Caco-2 (cell line): Measurements from ENCODE around the gene PFKFB2. TPM values are rescaled to one million over a fixed set of nuclear protein-coding genes. Genes with fewer than 3 reads are reported as not detected.

Source experiments
- BruUV-seq: library from RNA; stranded (reverse); fragments of 400-500 nt; replicated peaks from 2 replicates; lab custom pipeline; 2021; lab: Mats Ljungman, UMichigan
- CTCF ChIA-PET: fragments of 300-600 bp; sonication (Branson Sonifier 250); formaldehyde crosslinking; loops from one replicate; lab custom pipeline; 2022; ENCODE audit warnings: antibody characterized with exemption; lab: Charles Lee
- POLR2A ChIA-PET: fragments of 300-600 bp; sonication (Branson Sonifier 250); formaldehyde crosslinking; loops from one replicate; lab custom pipeline; 2022; ENCODE audit warnings: antibody characterized with exemption; lab: Charles Lee
- DNase-seq, 2 experiments: peaks; one replicate each; pipeline versions ENCODE4 v3.0.0 to v3.0.0-alpha.2; 2020 to 2022
- H3K27me3 ChIP-seq: replicated peaks from 2 replicates; pipeline ENCODE4 v1.6.0; 2011; ENCODE audit warnings: low read length; ENCODE audit not compliant: control insufficient read depth, insufficient read depth
- H3K36me3 ChIP-seq: 2 replicates; pipeline ENCODE4 v1.5.1; 2011; ENCODE audit warnings: low read length; ENCODE audit not compliant: control insufficient read depth, insufficient read depth
- H3K4me1 ChIP-seq: fragments of 250-450 bp; sonication (Bioruptor Pico); 2 replicates; pipeline ENCODE4 v1.5.1; 2020; ENCODE audit warnings: mild to moderate bottlenecking
- H3K4me3 ChIP-seq: 2 replicates; pipeline ENCODE4 v1.5.1; 2011; ENCODE audit warnings: low read depth, mild to moderate bottlenecking, control low read depth, low read length
- H3K9me3 ChIP-seq: fragments of 250-450 bp; sonication (Bioruptor Pico); 2 replicates; pipeline ENCODE4 v1.5.1; 2020; ENCODE audit warnings: mild to moderate bottlenecking, moderate library complexity
- H3K27ac Mint-ChIP-seq: one replicate; pipeline ENCODE4 v1.8.0; 2022; ENCODE audit warnings: mixed read lengths; ENCODE audit not compliant: unreplicated experiment
- H3K27me3 Mint-ChIP-seq: one replicate; pipeline ENCODE4 v1.8.0; 2022; ENCODE audit warnings: mixed read lengths; ENCODE audit not compliant: insufficient read depth, unreplicated experiment
- H3K36me3 Mint-ChIP-seq: one replicate; pipeline ENCODE4 v1.8.0; 2022; ENCODE audit warnings: mild to moderate bottlenecking, mixed read lengths; ENCODE audit not compliant: insufficient read depth, unreplicated experiment
- H3K4me1 Mint-ChIP-seq: one replicate; pipeline ENCODE4 v1.8.0; 2022; ENCODE audit warnings: low read depth, mixed read lengths; ENCODE audit not compliant: unreplicated experiment
- H3K4me3 Mint-ChIP-seq: one replicate; pipeline ENCODE4 v1.8.0; 2022; ENCODE audit warnings: mild to moderate bottlenecking, moderate library complexity, mixed read lengths; ENCODE audit not compliant: unreplicated experiment
- H3K9me3 Mint-ChIP-seq: one replicate; pipeline ENCODE4 v1.8.0; 2022; ENCODE audit warnings: mixed read lengths; ENCODE audit not compliant: unreplicated experiment
- intact Hi-C: fragments of 100-400 bp; cut with micrococcal nuclease; formaldehyde crosslinking; loops from one replicate; pipeline ENCODE4 v1.10.0; 2022; ENCODE audit not compliant: unreplicated experiment
- total RNA-seq: library from RNA; stranded (reverse); gene quantifications from 2 replicates; pipeline ENCODE4 v1.2.3, GENCODE V29; 2022
- TF ChIP-seq, protein P1 (sequence below), 2 experiments: fragments of 200-600 bp in 1 of 2; IDR thresholded peaks; 1 replicate in 1 of 2; 2 replicates in 1 of 2; pipeline versions ENCODE4 v1.5.1 to v1.8.0; 2011 to 2022; ENCODE audit warnings: antibody characterized with exemption in 1 of 2, control low read depth in 1 of 2, inconsistent platforms in 1 of 2, low read depth in 1 of 2, low read length in 1 of 2, mild to moderate bottlenecking in 1 of 2, moderate library complexity in 1 of 2; ENCODE audit not compliant: insufficient read depth in 1 of 2, severe bottlenecking in 1 of 2, unreplicated experiment in 1 of 2

PFKFB2 gene
- total RNA-seq, 1 experiment from 2014 or later, result 38.9 TPM

GRCh38 chr1:207034208-207034607, 18.9 kb upstream of the PFKFB2 start:
- CTCF ChIA-PET, result no interaction called here

GRCh38 chr1:207034998-207035397, 18.1 kb upstream of the PFKFB2 start:
- TF ChIP-seq, protein P1, sequence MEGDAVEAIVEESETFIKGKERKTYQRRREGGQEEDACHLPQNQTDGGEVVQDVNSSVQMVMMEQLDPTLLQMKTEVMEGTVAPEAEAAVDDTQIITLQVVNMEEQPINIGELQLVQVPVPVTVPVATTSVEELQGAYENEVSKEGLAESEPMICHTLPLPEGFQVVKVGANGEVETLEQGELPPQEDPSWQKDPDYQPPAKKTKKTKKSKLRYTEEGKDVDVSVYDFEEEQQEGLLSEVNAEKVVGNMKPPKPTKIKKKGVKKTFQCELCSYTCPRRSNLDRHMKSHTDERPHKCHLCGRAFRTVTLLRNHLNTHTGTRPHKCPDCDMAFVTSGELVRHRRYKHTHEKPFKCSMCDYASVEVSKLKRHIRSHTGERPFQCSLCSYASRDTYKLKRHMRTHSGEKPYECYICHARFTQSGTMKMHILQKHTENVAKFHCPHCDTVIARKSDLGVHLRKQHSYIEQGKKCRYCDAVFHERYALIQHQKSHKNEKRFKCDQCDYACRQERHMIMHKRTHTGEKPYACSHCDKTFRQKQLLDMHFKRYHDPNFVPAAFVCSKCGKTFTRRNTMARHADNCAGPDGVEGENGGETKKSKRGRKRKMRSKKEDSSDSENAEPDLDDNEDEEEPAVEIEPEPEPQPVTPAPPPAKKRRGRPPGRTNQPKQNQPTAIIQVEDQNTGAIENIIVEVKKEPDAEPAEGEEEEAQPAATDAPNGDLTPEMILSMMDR (IDR thresholded peaks at IDR 0.05; ENCODE audit: insufficient read depth in 1 of 2, low read depth in 1 of 2, low read length in 1 of 2, severe bottlenecking in 1 of 2, unreplicated experiment in 1 of 2), result no peak
- Mint-ChIP-seq H3K27me3 (no peaks in the 10 kb centered on the region), H3K27ac (no peak overlapping the region), H3K4me3 (no peak overlapping the region), H3K4me1 (peaks cover 36% of the 10 kb centered on the region), H3K36me3 (no peaks in the 10 kb centered on the region), H3K9me3 (no peaks in the 10 kb centered on the region)
- no peaks in the 10 kb centered on the region for H3K27me3 ChIP-seq
- H3K36me3 ChIP-seq, result no peaks in the 10 kb centered on the region
- peaks cover 36% of the 10 kb centered on the region for H3K4me1 ChIP-seq
- no peak for DNase-seq
- CTCF ChIA-PET, result no interaction called here
- BruUV-seq, result no TSS peak
- no peaks in the 10 kb centered on the region for H3K9me3 ChIP-seq
- POLR2A ChIA-PET, result no interaction called here
- intact Hi-C loops, result no loop called here
- H3K4me3 ChIP-seq, result no peak overlapping the region

More at GRCh38 chr1:207034208-207034607, 18.9 kb upstream of the PFKFB2 start:
- H3K9me3 Mint-ChIP-seq, result no peaks in the 10 kb centered on the region
- TF ChIP-seq, protein P1 (IDR thresholded peaks at IDR 0.05; ENCODE audit: insufficient read depth in 1 of 2, low read depth in 1 of 2, low read length in 1 of 2, severe bottlenecking in 1 of 2, unreplicated experiment in 1 of 2), result no peak
- no peaks in the 10 kb centered on the region for H3K27me3 ChIP-seq
- no peak overlapping the region for H3K4me3 Mint-ChIP-seq
- no peak overlapping the region for H3K4me3 ChIP-seq
- H3K36me3 Mint-ChIP-seq, result no peaks in the 10 kb centered on the region
- DNase-seq, result no peak
- intact Hi-C loops, result no loop called here
- POLR2A ChIA-PET, result no interaction called here
- no peak overlapping the region for H3K27ac Mint-ChIP-seq
- BruUV-seq, result no TSS peak
- H3K4me1 ChIP-seq, result peaks cover 36% of the 10 kb centered on the region
- H3K4me1 Mint-ChIP-seq, result peaks cover 33% of the 10 kb centered on the region
- H3K9me3 ChIP-seq, result no peaks in the 10 kb centered on the region
- no peaks in the 10 kb centered on the region for H3K27me3 Mint-ChIP-seq
- H3K36me3 ChIP-seq, result no peaks in the 10 kb centered on the region

- Mint-ChIP-seq H3K9me3 (no peaks in the 10 kb centered on the region), H3K27me3 (no peaks in the 10 kb centered on the region), H3K4me3 (no peak overlapping the region), H3K4me1 (peaks cover 27% of the 10 kb centered on the region), H3K36me3 (no peaks in the 10 kb centered on the region), H3K27ac (no peak overlapping the region)
- H3K4me3 ChIP-seq, result no peak overlapping the region
- no peaks in the 10 kb centered on the region for H3K27me3 ChIP-seq
- TF ChIP-seq, protein P1 (IDR thresholded peaks at IDR 0.05; ENCODE audit: insufficient read depth in 1 of 2, low read depth in 1 of 2, low read length in 1 of 2, severe bottlenecking in 1 of 2, unreplicated experiment in 1 of 2), result no peak
- H3K36me3 ChIP-seq, result no peaks in the 10 kb centered on the region
- no peaks in the 10 kb centered on the region for H3K9me3 ChIP-seq
- intact Hi-C loops, result no loop called here
- no TSS peak for BruUV-seq
- CTCF ChIA-PET, result no interaction called here
- peaks cover 33% of the 10 kb centered on the region for H3K4me1 ChIP-seq
- no peak for DNase-seq
- POLR2A ChIA-PET, result no interaction called here
Measured at GRCh38 chr1:207035877-207036551, 17.1 kb upstream of the PFKFB2 start.
